H54 (cell line): ENCODE data around the gene KCNK2.
"Not testable (repeated sequence)": the region's sequence is repeated elsewhere in the genome, so short reads cannot be mapped to it uniquely, and the experiment has no call there.

ENCODE experiments used
- DNase-seq: peaks from one replicate; pipeline ENCODE4 v3.0.0; 2011; ENCODE audit warnings: low spot score, mixed read lengths; ENCODE audit not compliant: insufficient read length
- FAIRE-seq: peaks from 3 replicates; lab custom pipeline; 2011; peaks lifted over from hg19 to GRCh38; lab: Jason Lieb, UNC
- POLR2A ChIP-seq: IDR thresholded peaks from 2 replicates; pipeline ENCODE4 v1.6.1; 2011; ENCODE audit warnings: low read depth, mild to moderate bottlenecking, low read length

The KCNK2 gene

GRCh38 chr1:215147024-215147423, 64.5 kb downstream of the KCNK2 start:
- DNase-seq (no peak), FAIRE-seq (no peak)
- no peak for TF ChIP-seq POLR2A

GRCh38 chr1:215151841-215152549, 69.5 kb downstream of the KCNK2 start:
- FAIRE-seq (no peak), DNase-seq (no peak)
- no peak for TF ChIP-seq POLR2A

GRCh38 chr1:215156232-215156631, 73.7 kb downstream of the KCNK2 start:
- FAIRE-seq (no peak), DNase-seq (no peak)
- no peak for TF ChIP-seq POLR2A

- DNase-seq, result no peak
- no peak for TF ChIP-seq POLR2A
- FAIRE-seq, result no peak
These were observed 77.8 kb downstream of the KCNK2 start for GRCh38 chr1:215160351-215160750.

GRCh38 chr1:215163144-215163543, 80.6 kb downstream of the KCNK2 start:
- not testable (repeated sequence) for DNase-seq, FAIRE-seq

- no peak for TF ChIP-seq POLR2A
- FAIRE-seq (no peak), DNase-seq (no peak)
These were observed 84.3 kb downstream of the KCNK2 start for GRCh38 chr1:215166886-215167285.

GRCh38 chr1:215181518-215181917, 99.0 kb downstream of the KCNK2 start:
- DNase-seq (no peak), FAIRE-seq (no peak)
- no peak for TF ChIP-seq POLR2A

- DNase-seq (no peak), FAIRE-seq (no peak)
- TF ChIP-seq POLR2A, result no peak
These were observed 102.6 kb downstream of the KCNK2 start for GRCh38 chr1:215185067-215185620.

DNA sequence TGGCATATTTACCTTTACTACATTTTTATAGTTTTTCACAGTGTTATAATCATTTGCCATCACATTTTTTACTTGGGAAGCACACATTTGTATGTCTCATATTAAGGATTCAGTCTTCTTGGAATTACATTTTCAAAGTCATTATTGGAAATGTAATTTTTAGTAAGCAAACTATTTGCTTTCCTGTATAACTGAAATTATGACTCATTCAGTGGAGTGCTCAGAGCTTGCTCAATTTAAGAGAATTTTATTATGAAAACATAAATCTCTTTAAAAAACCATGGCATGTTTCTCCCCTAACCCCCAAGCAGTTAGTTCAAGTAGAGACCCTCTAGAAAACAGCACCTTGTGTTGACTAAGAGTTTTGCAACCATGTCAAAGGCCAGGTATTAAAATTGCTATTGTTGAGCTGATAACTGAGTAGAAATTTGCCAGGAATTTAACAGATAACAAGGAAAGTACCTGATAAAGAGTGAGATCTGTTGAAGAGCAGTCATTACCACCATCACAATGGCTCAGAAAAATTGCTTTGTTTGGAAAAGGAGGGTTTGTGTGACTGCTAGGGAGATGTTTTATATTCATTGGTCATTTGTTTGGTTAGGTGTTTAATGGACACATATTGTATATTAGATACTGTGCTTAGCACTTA, 105.9 kb downstream of the KCNK2 start:
- TF ChIP-seq POLR2A, result no peak
- DNase-seq (no peak), FAIRE-seq (no peak)

- TF ChIP-seq POLR2A, result no peak
- DNase-seq (no peak), FAIRE-seq (no peak)
These were observed 109.8 kb downstream of the KCNK2 start for GRCh38 chr1:215192306-215192705.

DNA sequence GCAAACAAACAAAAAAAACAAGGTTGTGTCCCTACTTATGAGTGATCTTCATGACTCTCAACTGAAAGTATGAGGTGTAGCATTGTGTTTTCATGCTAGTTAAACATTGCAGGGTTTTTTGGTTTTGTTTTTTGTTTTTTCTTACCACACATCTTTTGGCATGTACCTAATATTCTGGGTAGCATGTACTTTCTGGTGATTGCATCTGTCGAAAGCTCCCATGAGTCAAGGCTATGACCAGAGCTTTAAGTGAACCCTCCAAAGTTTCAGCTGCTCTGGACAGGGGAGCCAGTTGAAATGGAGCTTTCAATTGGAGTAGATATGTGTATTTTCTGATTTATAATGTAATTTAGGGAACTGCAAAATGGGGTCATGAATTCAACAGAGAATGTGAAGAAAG, 115.5 kb downstream of the KCNK2 start:
- no peak for TF ChIP-seq POLR2A
- DNase-seq (no peak), FAIRE-seq (peak; percentile 15)

- TF ChIP-seq POLR2A, result no peak
- no peak for FAIRE-seq
- no peak for DNase-seq
These were observed 117.6 kb downstream of the KCNK2 start for GRCh38 chr1:215200121-215200520.

- no peak for FAIRE-seq
- no peak for DNase-seq
- TF ChIP-seq POLR2A, result no peak
These were observed 118.7 kb downstream of the KCNK2 start for GRCh38 chr1:215201283-215201682.

DNA sequence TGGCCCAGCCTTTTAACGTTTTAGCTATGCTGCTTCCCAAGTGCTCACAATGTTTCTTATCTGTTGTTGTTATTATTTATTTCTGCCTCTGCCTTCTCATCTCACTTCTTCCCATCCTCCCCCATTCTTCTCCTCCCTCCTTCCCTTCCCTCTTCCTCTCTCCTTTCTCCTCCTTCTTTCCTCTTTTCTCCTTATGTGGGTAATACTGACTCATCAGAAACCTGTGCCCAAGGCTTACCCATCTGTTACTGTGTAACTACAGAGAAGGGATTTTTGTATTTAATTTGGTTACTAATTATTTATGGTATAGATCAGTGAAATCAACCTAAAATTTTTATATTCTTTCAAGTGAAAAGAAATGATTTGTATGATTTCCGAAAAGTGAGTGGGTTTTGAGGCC, 120.3 kb downstream of the KCNK2 start:
- FAIRE-seq (no peak), DNase-seq (no peak)
- TF ChIP-seq POLR2A, result no peak

DNA sequence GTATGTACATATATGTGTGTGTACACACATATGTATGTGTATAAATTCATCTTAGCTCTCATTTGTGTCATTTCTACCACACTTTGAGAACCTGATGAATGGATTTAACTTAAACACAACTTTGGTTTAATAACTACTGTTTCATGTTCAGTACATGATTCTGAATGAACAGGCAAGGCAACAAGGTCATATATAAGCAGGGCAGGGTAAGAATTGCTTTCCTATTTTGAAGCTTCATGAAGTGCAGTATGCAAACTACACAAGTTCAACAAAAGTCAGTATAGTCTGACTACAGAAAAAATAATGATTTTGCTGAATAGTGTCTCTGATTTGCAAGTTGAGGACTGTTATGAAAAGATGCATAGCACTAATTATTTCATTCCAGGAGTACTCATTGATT, 127.6 kb downstream of the KCNK2 start:
- FAIRE-seq (no peak), DNase-seq (no peak)
- TF ChIP-seq POLR2A, result no peak

DNA sequence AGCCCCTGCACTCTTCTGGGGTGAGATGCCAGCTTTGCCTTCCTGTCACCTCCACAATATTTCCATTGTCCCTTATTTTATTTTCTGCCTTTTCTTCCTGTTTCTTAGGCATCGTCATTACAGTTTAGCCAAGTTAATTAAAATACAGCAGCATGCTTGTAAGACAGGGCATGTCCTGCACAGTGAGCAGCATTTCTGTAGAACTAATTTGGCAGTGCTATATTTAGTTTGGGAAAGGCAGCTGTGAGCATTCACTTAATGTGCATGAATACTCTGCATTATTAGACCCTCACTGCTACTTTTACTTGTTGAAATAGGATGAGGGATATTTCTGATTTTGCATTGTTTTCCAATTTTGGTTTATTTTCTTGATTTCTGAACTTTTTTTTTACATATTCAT, 133.3 kb downstream of the KCNK2 start:
- DNase-seq (no peak), FAIRE-seq (no peak)
- TF ChIP-seq POLR2A, result no peak
